SK-N-SH treated with all-trans-retinoic acid at 6 μM for 48 hours (cell line): ENCODE measurements around the gene TUBB1.
"Not testable (repeated sequence)": the region's sequence is repeated elsewhere in the genome, so short reads cannot be mapped to it uniquely, and the experiment has no call there.

ENCODE experiments used
- ARNTL ChIP-seq: fragments of 450-650 bp; formaldehyde crosslinking; IDR thresholded peaks from 2 replicates; pipeline ENCODE4 v1.5.0; 2020; ENCODE audit warnings: low read depth, mild to moderate bottlenecking, moderate library complexity, borderline replicate concordance
- PATZ1 ChIP-seq: fragments of 250-450 bp; sonication (Bioruptor Pico); IDR thresholded peaks from 2 replicates; pipeline ENCODE4 v1.8.0; 2020; ENCODE audit warnings: mild to moderate bottlenecking, moderate library complexity, borderline replicate concordance
- PPARA ChIP-seq: fragments of 250-450 bp; sonication (Bioruptor Pico); IDR thresholded peaks from 2 replicates; pipeline ENCODE4 v1.5.0; 2020; ENCODE audit warnings: mild to moderate bottlenecking, borderline replicate concordance
- ZFP30 ChIP-seq: fragments of 450-650 bp; formaldehyde crosslinking; IDR thresholded peaks from 2 replicates; pipeline ENCODE4 v1.5.0; 2022; ENCODE audit warnings: mild to moderate bottlenecking, moderate library complexity

GRCh38 chr20:58983115-58983468 is 36.1 kb upstream of the TUBB1 start:
- TF ChIP-seq PATZ1 (CRISPR knock-in tag); ZFP30 (CRISPR knock-in tag); PPARA; ARNTL (CRISPR knock-in tag): not testable (repeated sequence)
